CD14-positive monocyte (primary cell): Measurements from ENCODE around the gene LENG9. TPM values are rescaled to one million over a fixed set of nuclear protein-coding genes. Genes with fewer than 3 reads are reported as not detected.

Experiments used
- DNase-seq, 3 donors: peaks; one replicate each; pipeline ENCODE4 v3.0.0-alpha.2; 2011 to 2022
- H2AFZ ChIP-seq: 2 replicates; pipeline ENCODE4 v1.6.0; 2012; ENCODE audit warnings: mild to moderate bottlenecking, low read depth, low read length, inconsistent platforms; ENCODE audit not compliant: insufficient read depth, poor library complexity, severe bottlenecking
- H3K27ac ChIP-seq, 2 donors: 1 replicate in 1 of 2; 2 replicates in 1 of 2; pipeline ENCODE4 v1.5.1; 2012 to 2013; ENCODE audit warnings: low read length in 2 of 2, control low read depth in 1 of 2, inconsistent platforms in 1 of 2, low read depth in 1 of 2, mild to moderate bottlenecking in 1 of 2
- H3K27me3 ChIP-seq, 2 donors: one replicate each; pipeline versions ENCODE4 v1.6.0 to v1.6.1; 2011 to 2013; ENCODE audit warnings: low read length in 2 of 2; ENCODE audit not compliant: control insufficient read depth in 2 of 2, insufficient read depth in 2 of 2
- H3K36me3 ChIP-seq, 2 donors: replicated peaks in 1 of 2; 1 replicate in 1 of 2; 2 replicates in 1 of 2; pipeline versions ENCODE4 v1.5.1 to v1.6.1; 2012 to 2013; ENCODE audit warnings: low read length in 2 of 2, control low read depth in 1 of 2, inconsistent platforms in 1 of 2, mild to moderate bottlenecking in 1 of 2; ENCODE audit not compliant: insufficient read depth in 2 of 2, control insufficient read depth in 1 of 2
- H3K4me1 ChIP-seq, 2 donors: 1 replicate in 1 of 2; 2 replicates in 1 of 2; pipeline versions ENCODE4 v1.5.1 to v1.6.1; 2012 to 2013; ENCODE audit warnings: low read length in 2 of 2, control low read depth in 1 of 2, inconsistent platforms in 1 of 2, mild to moderate bottlenecking in 1 of 2, moderate library complexity in 1 of 2; ENCODE audit not compliant: insufficient read depth in 2 of 2, control insufficient read depth in 1 of 2
- H3K4me2 ChIP-seq: replicated peaks from 2 replicates; pipeline ENCODE3; 2012; ENCODE audit warnings: low read length, moderate library complexity, mild to moderate bottlenecking; ENCODE audit not compliant: poor library complexity, severe bottlenecking; ENCODE audit errors: extremely low read depth
- H3K4me3 ChIP-seq, 3 experiments: fragments of 200-600 bp in 1 of 3; sonication (generic) in 1 of 3; replicated peaks in 1 of 3; 1 replicate in 2 of 3; 2 replicates in 1 of 3; pipeline ENCODE4 v1.5.1; 2011 to 2013; ENCODE audit warnings: low read length in 3 of 3, mild to moderate bottlenecking in 3 of 3, control low read depth in 2 of 3, low read depth in 2 of 3, inconsistent platforms in 1 of 3, moderate library complexity in 1 of 3
- H3K79me2 ChIP-seq: 2 replicates; pipeline ENCODE4 v1.6.0; 2012; ENCODE audit warnings: mild to moderate bottlenecking, control low read depth, inconsistent platforms, low read length, moderate library complexity; ENCODE audit not compliant: insufficient read depth
- H3K9ac ChIP-seq: 2 replicates; pipeline ENCODE4 v1.6.0; 2017; ENCODE audit warnings: low read length, mild to moderate bottlenecking; ENCODE audit not compliant: insufficient read depth, poor library complexity, severe bottlenecking
- H3K9me3 ChIP-seq, 2 donors: replicated peaks in 1 of 2; 1 replicate in 1 of 2; 2 replicates in 1 of 2; pipeline versions ENCODE4 v1.5.1 to v1.6.1; 2012 to 2013; ENCODE audit warnings: low read length in 2 of 2, control low read depth in 1 of 2; ENCODE audit not compliant: control insufficient read depth in 1 of 2, insufficient read depth in 1 of 2
- H4K20me1 ChIP-seq: 2 replicates; pipeline ENCODE4 v1.6.0; 2012; ENCODE audit warnings: mild to moderate bottlenecking, low read length, control low read depth, moderate library complexity; ENCODE audit not compliant: insufficient read depth
- H3K27ac Mint-ChIP-seq, 7 donors: one replicate each; pipeline ENCODE4 v1.8.0; 2020; ENCODE audit warnings: mild to moderate bottlenecking in 7 of 7, mixed read lengths in 7 of 7, moderate library complexity in 6 of 7, inconsistent platforms in 2 of 7
- H3K27me3 Mint-ChIP-seq, 3 donors: one replicate each; pipeline ENCODE4 v1.8.0; 2021 to 2022; ENCODE audit warnings: low read depth in 3 of 3, mild to moderate bottlenecking in 3 of 3, mixed read lengths in 3 of 3, moderate library complexity in 3 of 3, inconsistent platforms in 1 of 3
- H3K36me3 Mint-ChIP-seq, 2 donors: one replicate each; pipeline ENCODE4 v1.8.0; 2020; ENCODE audit warnings: mixed read lengths in 2 of 2, inconsistent platforms in 1 of 2, mild to moderate bottlenecking in 1 of 2
- H3K4me1 Mint-ChIP-seq: one replicate; pipeline ENCODE4 v1.8.0; 2020; ENCODE audit warnings: mild to moderate bottlenecking, mixed read lengths
- H3K4me3 Mint-ChIP-seq, 2 donors: one replicate each; pipeline ENCODE4 v1.8.0; 2020; ENCODE audit warnings: mild to moderate bottlenecking in 2 of 2, mixed read lengths in 2 of 2, moderate library complexity in 1 of 2
- H3K9me3 Mint-ChIP-seq, 7 donors: one replicate each; pipeline ENCODE4 v1.8.0; 2020 to 2022; ENCODE audit warnings: mixed read lengths in 7 of 7, mild to moderate bottlenecking in 6 of 7, moderate library complexity in 6 of 7, inconsistent platforms in 2 of 7
- CTCF ChIP-seq: fragments of 200-600 bp; IDR thresholded peaks from one replicate; pipeline ENCODE4 v1.8.0; 2022; ENCODE audit warnings: antibody characterized with exemption, mild to moderate bottlenecking
- WGBS: methylation state at CpG from one replicate; pipeline ENCODE4 v1.1.5; 2013; ENCODE audit warnings: missing lambda C conversion rate; ENCODE audit not compliant: insufficient coverage; 5-methylcytosine and 5-hydroxymethylcytosine counted together
- intact Hi-C, 2 donors: fragments of 100-400 bp; cut with micrococcal nuclease; formaldehyde crosslinking; loops; one replicate each; pipeline versions ENCODE4 v1.15.0 to v1.15.1; 2023
- polyA plus RNA-seq, 3 donors: library from polyadenylated mRNA; depleted of rRNA in 1 of 3; unstranded in 2 of 3; stranded (reverse) in 1 of 3; fragments of 300-500 nt in 2 of 3; fragments of >200 nt in 1 of 3; fragmentation: Illumina TruSeq in 2 of 3; gene quantifications; 1 replicate in 2 of 3; 2 replicates in 1 of 3; pipeline ENCODE4 v1.2.3, GENCODE V29; 2012 to 2021

Gene LENG9
- polyA plus RNA-seq, 3 donors: 0.15 to 2.0 TPM; not detected in 1

GRCh38 chr19:54432144-54432738 lies 31.3 kb downstream of the LENG9 start:
- Mint-ChIP-seq H3K4me1 (peaks cover 7% of the 10 kb centered on the region), H3K4me3 (peak overlapping the region in 1 of 2 donors; percentile 63), H3K9me3 (peaks cover 0 to 4% (median 0%) of the 10 kb centered on the region in 7 donors), H3K27ac (no peak overlapping the region), H3K36me3 (peaks cover 2 to 10% of the 10 kb centered on the region in 2 donors), H3K27me3 (peaks cover 34 to 66% (median 49%) of the 10 kb centered on the region in 3 donors)
- Histone ChIP-seq H3K9me3 (no peaks in the 10 kb centered on the region), H3K4me2 (no peak overlapping the region), H3K36me3 (no peaks in the 10 kb centered on the region), H3K27me3 (peaks cover 2 to 44% of the 10 kb centered on the region in 2 donors), H3K9ac (no peak overlapping the region), H4K20me1 (peaks cover 27% of the 10 kb centered on the region), H3K4me1 (peaks cover 3 to 16% of the 10 kb centered on the region in 2 donors), H3K79me2 (no peaks in the 10 kb centered on the region), H2AFZ (no peak overlapping the region), H3K27ac (no peak overlapping the region), H3K4me3 (no peak overlapping the region)
- TF ChIP-seq CTCF: no peak
- intact Hi-C loops: no loop called here
- WGBS: 92% methylated on average over 9 of the region's 10 CpGs
- DNase-seq: no peak

DNA sequence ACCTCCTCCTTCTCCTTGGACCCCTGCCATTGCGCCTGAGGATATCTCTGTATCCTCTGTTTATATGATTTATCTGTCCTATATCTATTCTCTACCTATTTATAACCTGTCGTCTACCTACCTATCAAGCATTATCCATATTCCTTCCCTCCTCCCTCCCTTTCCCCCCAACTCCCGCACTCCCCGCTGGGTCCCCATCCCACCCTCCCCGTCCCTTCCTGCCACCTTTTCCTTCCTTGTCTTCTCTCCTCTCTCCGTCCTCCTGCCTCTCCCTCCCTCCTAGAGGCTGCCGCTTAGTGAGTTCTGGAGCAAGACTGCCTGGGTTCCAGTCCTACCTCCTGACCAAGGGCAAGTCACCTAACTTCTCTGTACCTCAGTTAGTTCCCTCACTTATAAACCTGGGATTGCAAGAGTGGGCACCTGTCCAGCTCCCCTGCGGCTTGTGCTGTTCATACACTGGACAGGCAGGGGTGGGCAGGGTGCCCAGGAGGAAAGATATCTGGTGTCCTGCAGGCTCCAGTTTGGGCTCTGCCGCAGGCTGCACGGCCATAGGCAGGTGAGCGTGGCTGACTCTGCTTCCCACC lies 32.2 kb downstream of the LENG9 start:
- peaks cover 0 to 1% of the 10 kb centered on the region in 2 donors for H3K36me3 Mint-ChIP-seq
- peaks cover 19% of the 10 kb centered on the region for H4K20me1 ChIP-seq
- no peak overlapping the region for H3K9ac ChIP-seq
- no peaks in the 10 kb centered on the region for H3K36me3 ChIP-seq
- peak overlapping the region; percentile 74 for H3K4me2 ChIP-seq
- peaks cover 7% of the 10 kb centered on the region for H3K4me1 Mint-ChIP-seq
- peaks cover 0 to 4% (median 0%) of the 10 kb centered on the region in 7 donors for H3K9me3 Mint-ChIP-seq
- H3K4me3 ChIP-seq: peak overlapping the region in 1 of 3 experiments; percentile 58
- peaks cover 3 to 16% of the 10 kb centered on the region in 2 donors for H3K4me1 ChIP-seq
- no peak overlapping the region for H2AFZ ChIP-seq
- 34% methylated on average over 9 of the region's 11 CpGs for WGBS
- H3K4me3 Mint-ChIP-seq: peak overlapping the region in 1 of 2 donors; percentile 81
- peaks cover 2 to 48% of the 10 kb centered on the region in 2 donors for H3K27me3 ChIP-seq
- intact Hi-C loops: no loop called here
- no peaks in the 10 kb centered on the region for H3K9me3 ChIP-seq
- no peaks in the 10 kb centered on the region for H3K79me2 ChIP-seq
- peaks cover 38 to 73% (median 56%) of the 10 kb centered on the region in 3 donors for H3K27me3 Mint-ChIP-seq
- H3K27ac Mint-ChIP-seq: peak overlapping the region in 1 of 7 donors; percentile 78
- no peak overlapping the region for H3K27ac ChIP-seq
- no peak for TF ChIP-seq CTCF
- DNase-seq: no peak
